Measurements from ENCODE around the gene ANGPTL4. TPM values are rescaled to one million over a fixed set of nuclear protein-coding genes. Genes with fewer than 3 reads are reported as not detected.

The ANGPTL4 gene
- total RNA-seq, 1 experiment from 2014 or later, result 1.7 TPM

DNA sequence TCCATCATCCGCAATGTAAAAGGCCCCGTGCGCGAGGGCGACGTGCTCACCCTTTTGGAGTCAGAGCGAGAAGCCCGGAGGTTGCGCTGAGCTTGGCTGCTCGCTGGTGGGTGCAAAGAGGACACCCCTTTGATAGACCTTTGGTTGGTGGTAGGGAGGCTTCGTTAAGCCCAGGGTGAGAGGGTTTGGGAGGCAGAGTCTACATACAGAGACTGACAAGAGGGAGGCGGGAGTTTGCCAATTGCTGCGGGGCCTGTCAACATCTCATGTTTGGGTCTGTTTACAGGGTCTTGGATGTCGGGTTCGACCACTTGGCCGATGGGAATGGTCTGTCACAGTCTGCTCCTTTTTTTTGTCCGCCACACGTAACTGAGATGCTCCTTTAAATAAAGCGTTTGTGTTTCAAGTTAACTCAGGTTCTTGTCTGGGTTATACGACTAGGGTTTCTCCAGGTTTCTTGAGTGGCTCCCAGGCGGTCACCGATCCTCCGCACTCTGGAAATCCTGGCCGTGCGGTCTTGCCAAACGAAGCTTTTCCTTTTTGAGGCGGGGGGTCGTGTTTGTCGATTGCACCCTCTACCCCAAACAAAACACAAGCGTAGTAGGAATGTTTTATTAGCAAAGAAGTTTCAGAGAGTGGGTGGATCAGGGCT, 41.8 kb upstream of the ANGPTL4 start:
- TF ChIP-seq, protein P1, sequence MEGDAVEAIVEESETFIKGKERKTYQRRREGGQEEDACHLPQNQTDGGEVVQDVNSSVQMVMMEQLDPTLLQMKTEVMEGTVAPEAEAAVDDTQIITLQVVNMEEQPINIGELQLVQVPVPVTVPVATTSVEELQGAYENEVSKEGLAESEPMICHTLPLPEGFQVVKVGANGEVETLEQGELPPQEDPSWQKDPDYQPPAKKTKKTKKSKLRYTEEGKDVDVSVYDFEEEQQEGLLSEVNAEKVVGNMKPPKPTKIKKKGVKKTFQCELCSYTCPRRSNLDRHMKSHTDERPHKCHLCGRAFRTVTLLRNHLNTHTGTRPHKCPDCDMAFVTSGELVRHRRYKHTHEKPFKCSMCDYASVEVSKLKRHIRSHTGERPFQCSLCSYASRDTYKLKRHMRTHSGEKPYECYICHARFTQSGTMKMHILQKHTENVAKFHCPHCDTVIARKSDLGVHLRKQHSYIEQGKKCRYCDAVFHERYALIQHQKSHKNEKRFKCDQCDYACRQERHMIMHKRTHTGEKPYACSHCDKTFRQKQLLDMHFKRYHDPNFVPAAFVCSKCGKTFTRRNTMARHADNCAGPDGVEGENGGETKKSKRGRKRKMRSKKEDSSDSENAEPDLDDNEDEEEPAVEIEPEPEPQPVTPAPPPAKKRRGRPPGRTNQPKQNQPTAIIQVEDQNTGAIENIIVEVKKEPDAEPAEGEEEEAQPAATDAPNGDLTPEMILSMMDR (conservative IDR thresholded peaks at IDR 0.05; ENCODE audit: low read depth, low read length), result no peak
- TF ChIP-seq EZH2 (IDR thresholded peaks at IDR 0.05; ENCODE audit: borderline replicate concordance, low read depth, low read length, poor library complexity, severe bottlenecking), result no peak
- Histone ChIP-seq H3K9me3 (ENCODE audit: low read depth, low read length, poor library complexity, severe bottlenecking) (no peaks in the 10 kb centered on the region), H3K4me3 (ENCODE audit: low read depth, low read length, poor library complexity, severe bottlenecking) (peak overlapping the region; percentile 89), H3K27ac (ENCODE audit: low read depth, low read length, poor library complexity, severe bottlenecking) (peak overlapping the region; percentile 93), H3K27me3 (replicated peaks; ENCODE audit: insufficient read depth, low read depth, low read length, poor library complexity) (no peaks in the 10 kb centered on the region), H3K4me1 (ENCODE audit: insufficient read depth, low read length, poor library complexity, severe bottlenecking) (peaks cover 22% of the 10 kb centered on the region), H3K36me3 (ENCODE audit: insufficient read depth, low read length, poor library complexity, severe bottlenecking) (peaks cover 23% of the 10 kb centered on the region)
- no peak for DNase-seq (ENCODE audit: low spot score)
- BruUV-seq (replicated peaks), result no TSS peak
- CTCF ChIA-PET, result no interaction called here
- intact Hi-C loops (cut with micrococcal nuclease; ENCODE audit: unreplicated experiment), result no loop called here
- POLR2A ChIA-PET (ENCODE audit: low non-redundant PET), result no interaction called here

- Histone ChIP-seq H3K36me3 (ENCODE audit: insufficient read depth, low read length, poor library complexity, severe bottlenecking) (peaks cover 23% of the 10 kb centered on the region), H3K4me3 (ENCODE audit: low read depth, low read length, poor library complexity, severe bottlenecking) (peak overlapping the region; percentile 89), H3K9me3 (ENCODE audit: low read depth, low read length, poor library complexity, severe bottlenecking) (no peaks in the 10 kb centered on the region), H3K27me3 (replicated peaks; ENCODE audit: insufficient read depth, low read depth, low read length, poor library complexity) (no peaks in the 10 kb centered on the region), H3K4me1 (ENCODE audit: insufficient read depth, low read length, poor library complexity, severe bottlenecking) (peaks cover 22% of the 10 kb centered on the region), H3K27ac (ENCODE audit: low read depth, low read length, poor library complexity, severe bottlenecking) (peak overlapping the region; percentile 93)
- DNase-seq (ENCODE audit: low spot score), result no peak
- BruUV-seq (replicated peaks), result no TSS peak
- intact Hi-C loops (cut with micrococcal nuclease; ENCODE audit: unreplicated experiment), result no loop called here
- TF ChIP-seq, protein P1 (conservative IDR thresholded peaks at IDR 0.05; ENCODE audit: low read depth, low read length), result no peak
- TF ChIP-seq EZH2 (IDR thresholded peaks at IDR 0.05; ENCODE audit: borderline replicate concordance, low read depth, low read length, poor library complexity, severe bottlenecking), result no peak
- CTCF ChIA-PET, result no interaction called here
- POLR2A ChIA-PET (ENCODE audit: low non-redundant PET), result no interaction called here
Observed at GRCh38 chr19:8322638-8322997, 41.3 kb upstream of the ANGPTL4 start.

DNA sequence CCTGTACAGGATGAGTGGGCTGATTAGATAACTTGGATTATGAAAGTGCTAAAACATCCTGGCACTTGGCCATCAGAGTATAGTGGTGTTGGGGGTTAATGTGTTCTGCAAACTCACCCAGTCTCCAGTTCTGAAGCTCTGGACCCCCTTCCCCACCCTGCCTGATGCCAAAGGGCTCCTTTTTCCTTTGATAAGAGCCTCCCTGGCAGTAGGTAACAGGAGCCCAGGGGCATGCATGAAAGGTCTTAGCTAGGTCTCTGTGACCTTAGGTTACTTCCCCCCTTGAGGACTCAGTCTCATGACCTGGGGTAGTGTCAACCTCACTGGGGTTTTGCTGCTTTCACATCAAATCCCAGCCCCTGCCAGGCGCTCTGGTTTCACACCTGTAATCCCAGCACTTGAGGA, 40.2 kb upstream of the ANGPTL4 start:
- Histone ChIP-seq H3K4me1 (ENCODE audit: insufficient read depth, low read length, poor library complexity, severe bottlenecking) (peaks cover 22% of the 10 kb centered on the region), H3K9me3 (ENCODE audit: low read depth, low read length, poor library complexity, severe bottlenecking) (no peaks in the 10 kb centered on the region), H3K4me3 (ENCODE audit: low read depth, low read length, poor library complexity, severe bottlenecking) (no peak overlapping the region), H3K27ac (ENCODE audit: low read depth, low read length, poor library complexity, severe bottlenecking) (no peak overlapping the region), H3K27me3 (replicated peaks; ENCODE audit: insufficient read depth, low read depth, low read length, poor library complexity) (no peaks in the 10 kb centered on the region), H3K36me3 (ENCODE audit: insufficient read depth, low read length, poor library complexity, severe bottlenecking) (peaks cover 23% of the 10 kb centered on the region)
- TF ChIP-seq EZH2 (IDR thresholded peaks at IDR 0.05; ENCODE audit: borderline replicate concordance, low read depth, low read length, poor library complexity, severe bottlenecking), result no peak
- TF ChIP-seq, protein P1 (conservative IDR thresholded peaks at IDR 0.05; ENCODE audit: low read depth, low read length), result no peak
- no peak for DNase-seq (ENCODE audit: low spot score)
- POLR2A ChIA-PET (ENCODE audit: low non-redundant PET), result no interaction called here
- CTCF ChIA-PET, result interaction anchor here (0.6 to 0.7 kb wide), 2 partner anchors 29 to 89 kb away, joined by 4 to 6 read pairs; partner anchors contain the start of gene MARCHF2
- BruUV-seq (replicated peaks), result no TSS peak
- intact Hi-C loops (cut with micrococcal nuclease; ENCODE audit: unreplicated experiment), result no loop called here

All from A673 (cell line).